C1 segment of cervical spinal cord (tissue), 14 donors: Measurements from ENCODE around the gene PNPLA7.
A peak's percentile ranks its signal among the peaks of the same experiment; 100 is the strongest.
"Not testable (repeated sequence)": the region's sequence is repeated elsewhere in the genome, so short reads cannot be mapped to it uniquely, and the experiment has no call there.

Experiments
- DNase-seq, 14 donors: peaks; one replicate each; lab custom pipeline; 2025; lab: John Stamatoyannopoulos, UW

Gene PNPLA7

DNA sequence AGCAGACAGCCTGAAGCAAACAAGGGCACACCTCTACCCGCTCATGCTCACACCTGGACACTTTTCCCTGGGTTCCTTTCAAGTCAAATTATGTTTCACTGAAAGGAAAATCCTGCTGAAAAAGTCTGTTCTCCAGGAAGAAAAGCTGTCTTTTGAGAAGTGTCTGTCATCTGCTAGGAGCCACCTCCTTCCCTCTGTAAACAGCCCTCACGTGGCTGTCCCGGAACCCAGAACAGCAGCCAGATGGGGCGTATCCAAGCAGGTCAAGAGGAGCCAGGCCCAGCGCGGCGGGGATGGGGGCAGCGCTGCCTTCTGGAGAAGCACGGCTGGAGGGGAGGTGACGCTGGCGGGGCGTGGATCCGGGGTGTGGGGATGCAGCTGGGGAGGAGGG is at the start of gene PNPLA7:
Gene PNPLA7 (minus strand): TSS at position 172 of the 391 bp plus-strand sequence. CDS start 205 bp downstream, outside the sequence.
- peak in 13 of 14 donors; percentile 16 to 83 (median 72) for DNase-seq

DNA sequence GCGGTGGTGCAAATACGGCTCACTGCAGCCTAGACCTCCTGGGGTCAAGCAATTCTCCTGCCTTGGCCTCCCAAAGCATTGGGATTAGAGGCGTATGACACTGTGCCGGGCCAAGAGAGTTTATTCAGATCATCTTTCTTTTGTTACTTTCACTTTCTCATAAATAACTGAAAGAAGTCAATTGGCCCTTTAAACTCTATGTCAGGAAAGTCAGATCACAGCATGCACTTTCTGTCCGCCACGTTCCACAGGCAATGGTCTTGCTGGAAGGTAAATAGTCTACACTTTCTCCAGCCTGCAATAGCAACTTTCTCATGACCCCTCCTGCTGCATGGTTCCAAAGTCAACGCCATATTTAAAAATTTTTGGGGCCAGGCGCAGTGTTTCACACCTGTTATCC is 48.7 kb upstream of the PNPLA7 start:
- DNase-seq: no peak

DNA sequence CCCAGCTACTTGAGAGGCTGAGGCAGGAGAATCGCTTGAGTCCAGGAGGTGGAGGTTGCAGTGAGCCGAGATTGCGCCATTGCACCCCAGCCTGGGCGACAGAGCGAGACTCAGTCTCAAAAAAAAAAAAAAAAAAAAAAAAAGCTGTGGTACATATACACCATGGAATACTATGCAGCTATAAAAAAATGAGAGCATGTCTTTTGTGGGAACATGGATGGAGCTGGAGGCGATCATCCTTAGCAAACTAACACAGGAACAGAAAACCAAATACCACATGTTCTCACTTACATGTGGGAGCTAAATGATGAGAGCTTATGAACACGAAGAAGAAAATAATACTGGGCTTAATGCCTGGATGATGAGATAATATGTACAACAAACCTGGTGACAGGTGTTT is 46.4 kb upstream of the PNPLA7 start:
- not testable (repeated sequence) for DNase-seq

DNA sequence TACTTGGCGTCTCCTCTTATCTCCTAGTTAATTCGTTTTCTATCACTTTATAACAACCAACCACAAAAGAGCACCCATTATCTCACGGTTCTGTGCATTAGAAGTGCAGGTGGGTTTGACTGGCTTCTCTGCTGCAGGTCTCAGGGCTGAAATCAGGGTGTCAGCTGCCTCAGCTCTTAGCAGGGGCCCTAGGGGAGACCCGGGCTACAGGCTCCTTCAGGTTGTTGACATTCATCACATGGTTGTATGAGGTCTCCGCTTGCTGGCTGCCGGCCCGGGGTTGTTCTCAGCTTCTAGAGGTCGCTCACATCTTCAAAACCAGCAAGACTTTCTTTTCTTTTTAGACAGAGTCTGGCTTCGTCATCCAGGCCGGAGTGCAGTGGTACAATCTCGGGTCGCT is 43.0 kb upstream of the PNPLA7 start:
- DNase-seq: no peak

DNA sequence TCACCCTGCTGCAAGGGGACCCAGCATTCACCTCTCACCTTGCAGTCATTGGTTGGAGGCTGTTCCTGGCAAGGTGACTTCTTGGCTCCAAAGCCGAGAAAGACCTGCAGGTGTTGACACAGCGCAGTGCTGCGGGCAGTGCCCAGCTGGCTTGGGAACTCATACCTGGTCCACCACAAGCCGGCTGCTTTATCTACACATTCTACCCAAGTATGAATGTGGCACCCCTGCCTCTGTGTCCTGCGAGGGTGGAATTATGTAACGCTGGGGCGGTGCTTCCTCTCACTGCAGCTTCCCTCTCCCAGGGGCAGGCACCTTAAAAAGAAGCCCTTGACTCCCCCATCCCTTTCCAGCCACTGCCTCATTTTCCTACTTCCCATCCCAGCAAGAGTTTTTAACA is 42.6 kb upstream of the PNPLA7 start:
- DNase-seq: no peak

DNA sequence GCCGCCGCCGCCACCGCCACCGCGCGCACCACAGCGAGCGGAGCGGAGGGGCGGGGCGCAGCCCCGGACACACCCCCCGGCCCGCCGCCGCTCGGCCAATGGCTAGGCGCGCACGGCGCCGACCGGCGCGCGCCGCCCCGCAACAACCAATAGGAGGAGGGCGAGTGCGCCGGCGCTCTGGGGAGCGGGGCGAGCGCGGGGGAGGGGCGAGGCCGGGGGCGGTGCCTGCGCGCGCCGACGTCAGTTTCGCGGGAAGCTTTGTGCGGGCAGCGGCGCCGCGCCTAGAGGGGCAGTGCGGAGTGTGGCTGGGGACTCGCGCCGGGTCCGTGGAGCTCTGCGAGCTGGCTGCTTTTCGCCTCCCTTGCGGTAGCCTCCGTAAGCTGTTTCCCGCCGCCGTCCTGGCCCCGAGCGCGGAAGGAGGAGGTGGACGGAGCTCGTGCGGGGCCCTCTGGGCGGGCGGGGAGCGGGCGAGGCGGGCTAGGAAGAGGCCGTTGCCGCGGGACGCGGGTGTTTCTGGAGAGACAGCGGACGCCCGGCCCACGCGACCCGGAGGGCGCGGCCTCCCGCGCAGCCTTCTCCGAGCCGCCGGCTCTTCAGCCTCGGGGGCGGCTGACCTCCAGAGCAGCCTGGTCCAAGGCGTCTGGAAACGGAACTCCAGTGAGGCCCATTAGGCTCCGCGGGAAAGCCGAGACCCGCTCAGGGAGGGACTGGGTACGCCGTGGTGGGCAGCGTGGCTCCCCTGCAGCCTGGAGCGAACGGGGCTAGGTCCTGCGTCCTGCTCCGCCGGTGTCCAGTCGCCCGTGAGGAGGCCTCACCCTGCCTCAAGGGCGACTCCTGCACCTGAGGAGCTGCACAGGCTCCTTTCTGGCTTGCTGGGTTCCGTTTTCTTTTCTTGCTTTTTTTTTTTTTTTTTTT is 40.5 kb upstream of the PNPLA7 start, which contains the start of gene ZMYND19:
Gene ZMYND19 (minus strand): TSS at position 44 of the 915 bp plus-strand sequence. CDS start 249 bp downstream, outside the sequence.
- peak in 13 of 14 donors; percentile 49 to 92 (median 70) for DNase-seq

DNA sequence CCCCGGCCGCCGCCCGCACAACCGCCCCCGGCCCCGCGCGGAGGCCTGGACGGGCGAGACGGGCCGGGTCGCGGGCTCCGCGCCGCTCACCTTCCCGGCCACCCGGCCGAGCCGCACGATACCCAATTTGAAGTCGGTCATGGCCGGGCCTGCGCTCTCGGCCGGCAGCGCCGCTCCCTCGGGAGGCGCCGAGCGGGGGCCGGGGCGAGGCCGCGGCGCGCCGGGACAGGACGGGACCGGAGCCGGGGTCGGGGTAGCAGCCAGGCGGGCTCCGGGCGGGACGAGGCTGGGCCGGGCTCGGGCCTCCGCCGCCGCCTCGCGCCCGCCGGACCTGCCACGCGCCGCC is 39.9 kb upstream of the PNPLA7 start:
- DNase-seq: no peak

DNA sequence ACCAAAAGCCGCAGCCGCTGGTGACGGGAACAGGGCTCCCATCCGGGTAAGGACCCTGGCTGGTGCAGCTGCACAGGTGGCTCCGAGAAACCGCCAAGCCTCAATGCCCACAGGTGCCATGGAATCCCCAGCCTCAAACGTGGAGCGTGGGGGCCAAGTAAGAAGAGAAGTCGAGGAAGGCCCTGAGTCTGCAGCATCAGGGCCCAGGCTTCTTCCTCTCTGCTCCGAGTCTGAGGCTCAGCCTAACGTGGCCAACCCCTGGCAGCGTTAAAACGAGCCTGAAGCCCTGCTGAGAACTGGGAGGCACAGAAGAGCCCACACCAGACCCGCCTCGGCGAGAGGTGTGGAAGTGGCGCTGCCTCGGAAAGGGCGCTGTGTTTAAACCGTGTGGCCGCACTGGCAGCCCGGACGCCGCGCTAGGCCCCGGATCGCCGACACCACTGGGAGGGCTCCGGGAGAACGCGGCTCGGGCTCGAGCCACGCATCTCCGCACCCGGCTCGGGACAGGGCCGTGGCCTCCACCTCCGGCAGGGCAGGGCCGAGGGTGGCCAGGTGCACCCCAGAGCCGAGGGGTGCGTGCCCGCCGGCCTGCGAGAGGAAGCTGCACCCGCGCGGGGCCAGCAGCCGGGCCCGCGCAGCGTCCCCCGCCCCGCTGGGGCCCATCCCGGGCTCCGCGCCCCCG is 39.4 kb upstream of the PNPLA7 start:
- no peak for DNase-seq

DNA sequence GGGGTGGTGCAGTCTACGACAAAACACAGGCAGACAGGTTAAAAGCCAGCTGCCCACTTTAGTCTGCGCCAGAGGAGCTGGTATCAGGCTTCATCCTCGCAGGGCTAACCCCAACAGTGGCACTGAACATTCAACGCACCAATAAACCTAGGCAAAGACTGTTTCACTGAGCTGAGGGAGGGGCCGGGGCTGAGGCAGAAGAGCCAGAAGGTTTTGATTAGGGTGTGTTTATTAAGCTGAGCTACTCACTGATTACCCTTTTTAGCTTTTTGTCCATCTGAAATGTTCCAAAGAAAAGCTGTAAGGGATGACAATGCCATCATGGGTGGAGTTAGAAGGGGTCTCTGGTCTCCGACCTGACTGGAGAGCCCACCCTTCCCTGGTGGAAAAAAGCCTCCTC is 38.7 kb upstream of the PNPLA7 start:
- DNase-seq: no peak

DNA sequence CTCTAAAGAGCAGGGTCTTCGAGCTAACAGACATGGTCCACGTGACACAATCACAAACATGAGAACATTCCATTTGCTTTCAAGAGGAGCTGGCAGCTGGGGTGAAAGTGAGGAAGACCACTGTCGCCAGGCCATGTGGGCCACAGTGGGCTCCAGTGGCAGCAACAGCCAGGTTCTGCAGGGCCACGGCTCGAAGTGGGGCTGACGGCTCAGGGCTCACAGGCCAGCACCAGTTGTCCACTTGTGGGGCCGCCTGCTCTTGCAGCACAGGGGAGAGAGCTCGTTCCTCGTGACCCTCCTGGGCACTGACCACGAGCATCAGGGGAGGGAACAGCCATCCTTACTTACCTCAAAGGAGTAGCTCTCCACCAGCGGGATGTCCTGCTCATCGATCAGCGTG is 38.1 kb upstream of the PNPLA7 start:
- no peak for DNase-seq

DNA sequence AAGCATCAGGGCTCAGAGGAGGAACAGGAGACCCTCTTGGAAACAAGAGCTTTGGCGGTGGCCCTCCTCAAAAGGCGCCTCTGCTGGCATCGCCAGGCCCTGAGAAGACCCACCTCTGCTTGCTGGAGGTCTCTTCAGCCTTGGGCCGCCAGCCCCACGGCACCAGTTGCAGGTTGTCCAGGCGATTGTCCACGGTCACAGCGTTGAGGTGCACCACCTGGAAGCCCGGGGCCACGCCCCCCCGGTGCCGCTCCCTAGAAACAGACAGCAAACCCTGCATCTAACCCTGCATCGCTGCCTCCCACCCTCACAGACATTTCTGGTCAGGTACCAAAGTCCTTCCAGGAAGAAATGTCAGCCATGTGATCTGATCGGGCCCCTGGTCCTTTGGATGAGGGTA is 36.7 kb upstream of the PNPLA7 start:
- no peak for DNase-seq

DNA sequence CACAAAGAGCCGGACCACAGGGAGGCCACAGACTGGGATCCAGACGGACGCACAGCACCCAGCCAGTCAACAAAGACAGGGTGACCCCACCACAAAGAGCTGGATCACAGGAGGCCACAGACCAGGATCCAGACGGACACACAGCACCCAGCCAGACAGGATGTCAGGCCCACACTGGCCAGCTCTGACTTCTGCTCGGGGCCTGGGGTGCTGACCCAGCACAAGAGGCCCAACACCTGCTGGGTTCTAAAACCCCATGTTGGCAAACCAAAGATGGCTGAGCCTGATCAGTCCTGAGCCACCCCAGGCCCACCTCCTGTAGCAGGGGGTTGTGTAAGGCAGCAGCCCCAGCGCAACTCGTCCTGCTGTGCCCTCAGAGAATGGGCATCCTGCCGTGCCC is 33.8 kb upstream of the PNPLA7 start:
- no peak for DNase-seq

DNA sequence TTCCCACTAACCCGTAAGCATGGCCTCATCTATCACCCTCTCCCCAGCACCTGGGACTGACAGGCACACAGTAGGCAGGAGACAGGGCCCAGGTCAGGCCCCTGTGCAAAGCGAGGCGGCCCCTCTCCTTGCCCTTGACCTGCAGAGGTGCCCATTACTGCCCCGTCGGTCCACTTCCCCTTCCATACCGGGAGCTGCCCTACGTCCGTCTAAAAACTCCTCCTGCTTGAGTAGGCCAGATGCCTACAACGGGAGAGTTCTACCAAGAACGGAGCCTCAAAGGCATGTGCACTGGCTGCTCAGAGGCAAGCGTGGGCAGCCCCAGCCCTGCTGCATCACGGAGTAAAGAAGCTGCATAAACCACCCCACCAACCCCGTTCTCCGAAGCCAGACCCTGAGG is 33.1 kb upstream of the PNPLA7 start:
- no peak for DNase-seq

DNA sequence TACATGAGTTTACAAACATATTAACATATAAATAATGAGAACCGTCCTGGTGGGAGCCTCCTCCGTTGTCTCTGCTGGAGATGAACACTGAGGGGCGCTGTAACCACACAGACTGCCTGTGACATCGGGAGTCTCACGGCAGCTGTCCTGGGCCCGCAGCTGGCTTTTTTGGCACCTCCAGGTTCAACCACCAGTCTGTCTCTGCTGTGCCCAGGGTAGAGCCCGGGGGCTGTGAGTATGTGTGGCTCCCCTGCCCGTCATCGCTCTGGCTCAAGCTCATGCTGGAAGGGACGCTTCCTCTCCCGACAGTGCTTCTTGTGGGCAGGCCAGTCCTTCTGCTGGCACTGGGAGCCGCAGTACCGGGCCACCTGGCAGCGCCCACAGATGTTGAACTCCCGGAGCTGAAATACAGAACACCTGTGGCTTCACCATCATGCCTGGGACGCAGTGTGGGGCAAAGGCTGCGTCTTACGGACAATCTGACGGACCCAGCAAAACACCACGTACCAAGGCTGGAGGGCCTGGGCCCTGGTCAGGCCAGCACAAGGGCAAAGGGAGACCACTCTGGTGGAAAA is 32.2 kb upstream of the PNPLA7 start:
- no peak for DNase-seq

DNA sequence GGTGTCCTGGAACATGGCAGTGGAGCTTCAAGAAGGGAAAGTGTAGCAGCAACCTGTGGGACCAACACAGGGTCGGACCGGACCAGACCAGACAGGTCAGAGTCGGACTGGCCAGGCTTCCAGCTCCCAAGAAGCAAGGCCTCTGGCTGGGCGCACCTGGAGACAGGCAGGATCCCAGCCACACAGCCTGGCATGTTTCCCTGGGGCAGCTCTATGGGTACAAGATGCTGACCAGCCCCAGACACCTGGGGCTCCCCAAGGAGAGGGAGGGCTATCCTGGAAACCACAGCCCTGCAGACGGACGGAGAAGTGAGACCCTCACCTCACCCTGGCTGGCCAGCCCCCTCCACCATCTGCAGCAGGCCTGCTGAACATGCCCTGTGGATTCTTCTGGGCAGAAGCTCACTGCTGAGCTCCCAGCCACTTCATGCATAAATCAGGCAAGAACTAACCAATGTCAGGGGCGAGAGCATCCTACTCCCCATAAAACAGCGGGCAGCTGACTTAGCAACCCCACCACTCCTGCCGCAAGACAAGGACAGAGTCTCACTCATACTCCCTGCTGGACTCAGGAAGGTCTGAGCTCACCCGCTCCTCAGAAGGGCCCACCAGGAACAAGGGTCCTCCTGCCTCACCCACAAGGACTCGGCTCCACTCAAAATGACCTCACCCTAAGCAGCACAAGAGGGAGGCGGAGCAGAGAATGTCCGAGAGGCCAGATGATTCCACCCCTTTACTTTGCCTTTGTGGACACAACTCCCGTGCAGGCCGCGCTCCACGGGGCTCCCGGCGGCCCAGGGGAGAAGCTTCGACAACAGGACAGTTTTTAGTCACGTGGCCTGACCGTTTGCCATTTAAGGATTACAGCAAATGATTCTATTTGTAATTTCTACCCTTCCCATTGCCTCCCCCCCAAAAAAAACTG is 31.4 kb upstream of the PNPLA7 start:
- DNase-seq: no peak

DNA sequence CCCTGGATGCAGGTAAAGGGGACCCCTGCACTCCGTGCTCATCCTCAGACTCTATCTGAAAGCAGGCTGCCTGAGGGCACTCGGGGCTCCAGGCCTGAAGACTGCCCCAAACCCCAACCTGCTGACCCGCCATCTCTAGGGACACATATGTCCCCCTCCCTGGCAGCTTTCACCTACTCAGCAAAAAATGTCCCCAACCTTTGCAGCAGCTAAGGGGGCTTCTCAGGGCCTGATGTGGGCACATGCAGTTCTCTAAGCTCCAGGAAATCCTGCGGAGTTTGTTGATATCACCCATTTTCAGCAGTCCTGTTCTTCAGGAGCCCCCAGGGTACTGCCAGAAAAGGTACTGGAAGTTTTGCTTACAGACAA is 30.7 kb upstream of the PNPLA7 start:
- no peak for DNase-seq

DNA sequence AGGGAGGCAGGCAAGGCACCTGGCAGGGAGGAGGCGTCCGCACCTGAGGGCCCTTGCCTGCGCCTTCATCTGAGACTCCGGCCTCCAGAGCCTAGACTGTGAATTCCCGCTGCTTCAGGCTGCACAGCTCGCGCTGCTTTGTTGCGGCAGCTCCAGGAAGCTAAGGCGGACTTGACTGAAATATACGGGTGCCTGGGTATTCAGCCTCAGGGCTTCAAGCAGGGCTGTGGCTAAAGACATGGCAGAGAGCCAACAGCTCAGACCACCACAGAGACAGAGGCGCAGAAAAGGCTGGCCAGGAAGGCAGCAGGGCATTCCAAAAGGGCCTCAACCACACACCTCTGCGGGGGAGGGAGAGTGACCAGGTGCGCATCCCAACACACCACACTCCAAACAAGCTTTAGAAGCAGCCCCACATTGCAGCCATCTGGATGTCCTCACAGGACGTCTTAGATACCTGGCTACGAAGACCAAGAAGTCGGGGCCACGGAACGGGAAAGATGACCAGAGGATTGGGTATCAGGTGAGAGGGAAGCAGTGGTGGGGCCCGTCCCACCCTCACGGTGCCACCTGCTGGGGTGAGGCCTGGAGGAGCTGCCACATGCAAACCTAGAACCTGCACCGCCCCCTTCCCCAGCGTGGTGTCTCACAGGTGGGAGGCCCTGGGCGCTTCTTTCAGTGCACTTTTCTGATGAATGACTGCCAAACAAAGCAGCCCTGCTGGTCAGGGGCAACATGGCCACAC is 30.2 kb upstream of the PNPLA7 start:
- peak in 1 of 14 donors; percentile 12 for DNase-seq

DNA sequence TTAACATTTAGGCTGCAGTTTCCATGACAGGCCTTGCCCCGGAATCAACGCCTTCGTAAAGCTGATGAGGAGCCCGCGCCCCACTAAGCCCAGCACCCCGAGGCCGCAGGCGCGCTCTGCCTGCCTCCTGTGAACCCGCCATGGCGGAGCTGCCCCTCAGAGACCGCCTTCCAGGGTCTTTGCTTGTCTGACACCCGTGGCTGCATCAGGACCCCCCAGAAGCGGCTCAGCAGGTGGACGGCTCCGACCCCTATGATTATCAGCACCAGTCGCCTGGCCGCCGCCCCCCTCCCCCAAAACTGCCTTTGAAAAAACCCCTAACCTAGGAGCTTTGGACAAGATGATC is 29.0 kb upstream of the PNPLA7 start:
- no peak for DNase-seq

DNA sequence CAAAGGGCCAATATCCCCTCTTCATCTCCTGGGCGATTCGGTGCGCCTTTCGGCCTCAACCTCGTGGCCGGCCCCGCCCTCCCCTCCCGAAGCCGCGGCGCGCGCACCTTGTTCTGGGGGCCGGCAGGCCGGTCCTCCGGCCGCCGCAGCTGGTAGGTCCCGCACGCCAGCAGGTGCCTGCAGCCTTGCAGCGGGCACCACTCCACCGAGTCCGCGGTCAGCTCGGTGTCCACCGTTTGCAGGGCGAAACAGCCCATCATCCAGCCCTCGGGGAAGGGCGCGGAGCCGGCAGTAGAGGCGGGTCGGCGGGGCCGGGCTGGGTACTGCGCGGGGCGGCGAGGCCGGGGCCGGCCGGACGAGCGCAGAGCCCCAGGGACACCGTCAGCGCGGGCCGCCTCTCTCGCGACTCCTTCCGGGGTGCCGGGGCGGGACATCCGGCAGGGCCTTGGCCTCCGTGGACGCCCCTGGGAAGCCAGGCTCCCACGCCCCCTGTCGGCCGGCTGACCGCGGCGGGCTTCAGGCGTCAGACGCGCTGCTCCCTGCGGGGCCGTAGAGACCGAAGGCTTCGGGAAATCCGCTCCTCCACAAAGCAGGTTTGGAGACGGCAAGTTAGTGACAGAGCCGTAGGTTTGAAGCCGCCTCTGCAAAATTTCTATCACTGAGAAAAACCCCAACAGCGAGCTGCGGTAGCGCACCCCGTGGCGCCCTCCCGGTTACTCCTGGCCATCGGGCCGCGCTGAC is 28.5 kb upstream of the PNPLA7 start, which contains the start of gene DPH7:
Gene DPH7 (minus strand): TSS at position 408 of the 741 bp plus-strand sequence. CDS start 148 bp downstream, at position 260.
- DNase-seq: peak; percentile 33 to 96 (median 88)
